22Rv1 (cell line): ENCODE results near the gene MRPL24.

ENCODE experiments used
- H3K27ac ChIP-seq: fragments of 450-650 bp; 2 replicates; pipeline ENCODE4 v1.5.1; 2017
- CTCF ChIP-seq: fragments of 450-650 bp; IDR thresholded peaks from 2 replicates; pipeline ENCODE4 v1.5.1; 2017; ENCODE audit warnings: mild to moderate bottlenecking
- ZFX ChIP-seq: fragments of 450-650 bp; IDR thresholded peaks from 2 replicates; pipeline ENCODE4 v1.6.1; 2017; ENCODE audit warnings: antibody characterized with exemption, borderline replicate concordance

Gene MRPL24

GRCh38 chr1:156727926-156728598, 12.8 kb downstream of the MRPL24 start, which contains the start of gene METTL25B:
METTL25B (plus strand) TSS chr1:156728469; CDS start chr1:156729105, 636 bp downstream.
- no peak for TF ChIP-seq ZFX
- no peak for TF ChIP-seq CTCF
- peak within 1 kb of the TSS; percentile 92 for H3K27ac ChIP-seq

- peak overlapping the region; percentile 92 for H3K27ac ChIP-seq
These were observed 13.4 kb downstream of the MRPL24 start for GRCh38 chr1:156727492-156727891.

GRCh38 chr1:156726549-156727226, 14.2 kb downstream of the MRPL24 start:
- H3K27ac ChIP-seq, result peak overlapping the region; percentile 92
- TF ChIP-seq ZFX (no peak), CTCF (peak; percentile 53)

More at GRCh38 chr1:156727492-156727891, 13.4 kb downstream of the MRPL24 start:
- TF ChIP-seq CTCF (no peak), ZFX (no peak)

- TF ChIP-seq CTCF (peak; percentile 98), ZFX (no peak)
- peak overlapping the region; percentile 92 for H3K27ac ChIP-seq
These were observed 15.1 kb downstream of the MRPL24 start for GRCh38 chr1:156725683-156726280.

GRCh38 chr1:156721535-156721934, 19.4 kb downstream of the MRPL24 start:
- TF ChIP-seq ZFX (no peak), CTCF (no peak)

GRCh38 chr1:156721131-156721530, 19.8 kb downstream of the MRPL24 start:
- no peak for TF ChIP-seq ZFX
- TF ChIP-seq CTCF, result no peak
- no peak overlapping the region for H3K27ac ChIP-seq

More at GRCh38 chr1:156721535-156721934, 19.4 kb downstream of the MRPL24 start:
- no peak overlapping the region; the same call in 1 of the 2 replicates for H3K27ac ChIP-seq
